Measurements from ENCODE around the gene CEBPG. TPM values are rescaled to one million over a fixed set of nuclear protein-coding genes. Genes with fewer than 3 reads are reported as not detected.

The CEBPG gene
- total and polyA plus RNA-seq, 2 donors (not counting 1 experiment from before 2014, with no cell fraction given), result 13.7 to 66.7 TPM

DNA sequence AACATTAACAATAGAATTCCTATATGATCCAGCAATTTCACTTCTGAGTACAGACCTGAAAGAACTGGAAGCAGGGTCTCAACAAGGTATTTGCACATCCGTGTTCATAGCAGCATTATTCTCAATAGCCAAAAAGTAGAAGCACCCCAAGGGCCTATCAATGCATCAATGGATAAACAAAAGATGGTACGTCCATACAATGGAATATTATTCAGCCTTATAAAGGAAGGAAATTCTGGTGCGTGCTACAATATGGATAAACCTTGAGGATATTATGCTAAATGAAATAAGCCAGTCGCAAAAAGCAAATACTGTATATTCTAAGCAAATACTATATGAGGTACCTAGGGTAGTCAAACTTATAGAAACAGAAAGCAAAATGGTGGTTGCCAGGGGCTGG lies 40.4 kb upstream of the CEBPG start:
- Histone ChIP-seq H3K9me3 (ENCODE audit: control insufficient read depth, insufficient read depth, low read depth, low read length) (no peaks in the 10 kb centered on the region), H3K4me1 (ENCODE audit: control insufficient read depth, extremely low read depth, insufficient read depth, low read length) (no peaks in the 10 kb centered on the region), H3K27ac (ENCODE audit: insufficient read depth, low read length) (no peak overlapping the region), H3K79me2 (ENCODE audit: control insufficient read depth, insufficient read depth, low read length) (no peaks in the 10 kb centered on the region), H2AFZ (ENCODE audit: low read length) (no peak overlapping the region), H3K27me3 (ENCODE audit: control insufficient read depth, insufficient read depth, low read length) (no peaks in the 10 kb centered on the region), H3K4me3 (replicated peaks in 1 of 4; ENCODE audit: control extremely low read depth in 1 of 4, insufficient read depth in 1 of 4, low read depth in 3 of 4, low read length in 4 of 4) (no peak overlapping the region), H3K4me2 (ENCODE audit: extremely low read depth, insufficient read depth, low read length) (no peak overlapping the region), H3K9ac (ENCODE audit: insufficient read depth, low read length) (no peak overlapping the region), H4K20me1 (ENCODE audit: control insufficient read depth, extremely low read depth, insufficient read depth, low read length) (no peaks in the 10 kb centered on the region), H3K36me3 (ENCODE audit: control insufficient read depth, insufficient read depth, low read length) (no peaks in the 10 kb centered on the region)
- DNase-seq (ENCODE audit: low read depth in 2 of 2), result no peak
- TF ChIP-seq, protein P1, sequence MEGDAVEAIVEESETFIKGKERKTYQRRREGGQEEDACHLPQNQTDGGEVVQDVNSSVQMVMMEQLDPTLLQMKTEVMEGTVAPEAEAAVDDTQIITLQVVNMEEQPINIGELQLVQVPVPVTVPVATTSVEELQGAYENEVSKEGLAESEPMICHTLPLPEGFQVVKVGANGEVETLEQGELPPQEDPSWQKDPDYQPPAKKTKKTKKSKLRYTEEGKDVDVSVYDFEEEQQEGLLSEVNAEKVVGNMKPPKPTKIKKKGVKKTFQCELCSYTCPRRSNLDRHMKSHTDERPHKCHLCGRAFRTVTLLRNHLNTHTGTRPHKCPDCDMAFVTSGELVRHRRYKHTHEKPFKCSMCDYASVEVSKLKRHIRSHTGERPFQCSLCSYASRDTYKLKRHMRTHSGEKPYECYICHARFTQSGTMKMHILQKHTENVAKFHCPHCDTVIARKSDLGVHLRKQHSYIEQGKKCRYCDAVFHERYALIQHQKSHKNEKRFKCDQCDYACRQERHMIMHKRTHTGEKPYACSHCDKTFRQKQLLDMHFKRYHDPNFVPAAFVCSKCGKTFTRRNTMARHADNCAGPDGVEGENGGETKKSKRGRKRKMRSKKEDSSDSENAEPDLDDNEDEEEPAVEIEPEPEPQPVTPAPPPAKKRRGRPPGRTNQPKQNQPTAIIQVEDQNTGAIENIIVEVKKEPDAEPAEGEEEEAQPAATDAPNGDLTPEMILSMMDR (conservative IDR thresholded peaks at IDR 0.05 in 1 of 2, IDR thresholded peaks at IDR 0.05 in 1 of 2; ENCODE audit: low read depth in 1 of 2, low read length in 2 of 2), result no peak
- no peak for TF ChIP-seq EZH2 (IDR thresholded peaks at IDR 0.05; ENCODE audit: low read length, missing control alignments)

DNA sequence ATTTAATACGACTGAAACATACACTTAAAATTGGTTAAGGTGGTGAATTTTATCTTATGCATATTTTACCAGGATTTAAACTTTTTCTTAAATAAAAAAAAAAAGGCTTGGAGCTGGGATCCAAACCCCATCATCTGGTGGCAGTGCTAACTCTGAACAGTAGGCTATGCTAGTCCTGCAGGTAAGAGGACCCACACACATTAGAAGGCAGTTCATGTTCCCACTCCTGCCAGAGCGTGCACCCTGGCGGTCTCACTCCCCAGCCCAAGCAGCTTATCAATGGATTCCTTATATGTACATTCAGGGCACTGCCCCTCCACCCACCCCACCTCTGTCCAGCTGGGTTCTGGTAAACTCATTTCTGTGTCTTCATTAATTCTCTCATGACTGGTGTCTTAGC lies 39.9 kb upstream of the CEBPG start:
- no peak overlapping the region for H3K4me3 ChIP-seq (replicated peaks in 1 of 4; ENCODE audit: control extremely low read depth in 1 of 4, insufficient read depth in 1 of 4, low read depth in 3 of 4, low read length in 4 of 4)
- no peaks in the 10 kb centered on the region for H3K36me3 ChIP-seq (ENCODE audit: control insufficient read depth, insufficient read depth, low read length)
- H3K4me2 ChIP-seq (ENCODE audit: extremely low read depth, insufficient read depth, low read length), result no peak overlapping the region
- no peaks in the 10 kb centered on the region for H4K20me1 ChIP-seq (ENCODE audit: control insufficient read depth, extremely low read depth, insufficient read depth, low read length)
- no peaks in the 10 kb centered on the region for H3K79me2 ChIP-seq (ENCODE audit: control insufficient read depth, insufficient read depth, low read length)
- H3K27ac ChIP-seq (ENCODE audit: insufficient read depth, low read length), result no peak overlapping the region
- no peak overlapping the region for H3K9ac ChIP-seq (ENCODE audit: insufficient read depth, low read length)
- H3K9me3 ChIP-seq (ENCODE audit: control insufficient read depth, insufficient read depth, low read depth, low read length), result no peaks in the 10 kb centered on the region
- H3K27me3 ChIP-seq (ENCODE audit: control insufficient read depth, insufficient read depth, low read length), result no peaks in the 10 kb centered on the region
- TF ChIP-seq EZH2 (IDR thresholded peaks at IDR 0.05; ENCODE audit: low read length, missing control alignments), result no peak
- TF ChIP-seq, protein P1 (conservative IDR thresholded peaks at IDR 0.05 in 1 of 2, IDR thresholded peaks at IDR 0.05 in 1 of 2; ENCODE audit: low read depth in 1 of 2, low read length in 2 of 2), result no peak
- no peak overlapping the region for H2AFZ ChIP-seq (ENCODE audit: low read length)
- no peaks in the 10 kb centered on the region for H3K4me1 ChIP-seq (ENCODE audit: control insufficient read depth, extremely low read depth, insufficient read depth, low read length)
- DNase-seq (ENCODE audit: low read depth in 2 of 2), result no peak

DNA sequence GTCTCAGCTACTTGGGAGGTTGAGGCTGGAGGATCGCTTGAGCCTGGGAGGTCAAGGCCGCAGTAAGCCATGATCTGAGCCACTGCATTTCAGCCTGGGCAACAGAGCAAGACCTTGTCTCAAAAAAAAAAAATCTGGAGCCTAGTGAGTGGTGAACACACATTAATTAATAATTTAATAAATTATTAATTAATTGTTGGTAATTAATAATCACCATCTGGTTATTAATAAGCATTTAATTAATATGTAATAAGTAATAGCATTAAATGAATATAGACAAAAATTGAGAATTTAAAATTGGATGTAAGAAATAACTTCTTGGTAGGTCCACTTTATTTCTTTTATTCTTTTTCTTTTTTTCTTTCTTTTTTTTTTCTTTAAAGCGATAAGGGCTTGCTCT lies 39.2 kb upstream of the CEBPG start:
- no peaks in the 10 kb centered on the region for H4K20me1 ChIP-seq (ENCODE audit: control insufficient read depth, extremely low read depth, insufficient read depth, low read length)
- no peak overlapping the region for H2AFZ ChIP-seq (ENCODE audit: low read length)
- no peaks in the 10 kb centered on the region for H3K27me3 ChIP-seq (ENCODE audit: control insufficient read depth, insufficient read depth, low read length)
- no peaks in the 10 kb centered on the region for H3K9me3 ChIP-seq (ENCODE audit: control insufficient read depth, insufficient read depth, low read depth, low read length)
- H3K4me1 ChIP-seq (ENCODE audit: control insufficient read depth, extremely low read depth, insufficient read depth, low read length), result no peaks in the 10 kb centered on the region
- no peak overlapping the region for H3K27ac ChIP-seq (ENCODE audit: insufficient read depth, low read length)
- H3K4me3 ChIP-seq (replicated peaks in 1 of 4; ENCODE audit: control extremely low read depth in 1 of 4, insufficient read depth in 1 of 4, low read depth in 3 of 4, low read length in 4 of 4), result no peak overlapping the region
- DNase-seq (ENCODE audit: low read depth in 2 of 2), result no peak
- H3K9ac ChIP-seq (ENCODE audit: insufficient read depth, low read length), result no peak overlapping the region
- H3K4me2 ChIP-seq (ENCODE audit: extremely low read depth, insufficient read depth, low read length), result no peak overlapping the region
- H3K79me2 ChIP-seq (ENCODE audit: control insufficient read depth, insufficient read depth, low read length), result no peaks in the 10 kb centered on the region
- no peaks in the 10 kb centered on the region for H3K36me3 ChIP-seq (ENCODE audit: control insufficient read depth, insufficient read depth, low read length)
- TF ChIP-seq, protein P1 (conservative IDR thresholded peaks at IDR 0.05 in 1 of 2, IDR thresholded peaks at IDR 0.05 in 1 of 2; ENCODE audit: low read depth in 1 of 2, low read length in 2 of 2), result no peak
- TF ChIP-seq EZH2 (IDR thresholded peaks at IDR 0.05; ENCODE audit: low read length, missing control alignments), result no peak

Measured in fibroblast of lung (primary cell).